ENCODE data around the gene CTBP2.

CTBP2 gene

GRCh38 chr10:124942317-124943169, 217.8 kb downstream of the CTBP2 start:
- H3K4me3 ChIP-seq (ENCODE audit: low read depth, low read length) = no peak overlapping the region

DNA sequence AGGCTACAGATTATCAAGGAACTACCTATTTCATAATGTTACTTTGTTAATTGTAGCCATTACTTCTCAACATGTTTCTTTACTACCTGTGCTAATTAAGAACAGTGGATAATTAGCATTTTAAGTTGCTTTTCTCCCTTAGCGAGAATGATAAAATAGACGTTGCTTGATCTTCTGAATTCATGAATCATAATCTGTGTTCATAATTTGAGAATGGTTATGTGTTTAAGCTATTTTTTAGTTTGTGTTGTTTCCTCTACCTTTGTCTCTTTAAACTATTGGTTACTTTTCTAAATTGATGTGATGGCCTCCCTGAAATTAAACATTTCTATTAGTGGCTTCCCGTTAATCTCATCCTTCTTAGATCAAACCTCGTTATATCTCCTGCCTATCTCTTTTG, 218.5 kb downstream of the CTBP2 start, which contains the start of gene ZRANB1:
Gene ZRANB1 (plus strand): TSS at position 301 of the 400 bp plus-strand sequence. CDS start 371 bp downstream, outside the sequence.
- no peak within 1 kb of the TSS for H3K4me3 ChIP-seq (ENCODE audit: low read depth, low read length)
- TF ChIP-seq, protein P1, sequence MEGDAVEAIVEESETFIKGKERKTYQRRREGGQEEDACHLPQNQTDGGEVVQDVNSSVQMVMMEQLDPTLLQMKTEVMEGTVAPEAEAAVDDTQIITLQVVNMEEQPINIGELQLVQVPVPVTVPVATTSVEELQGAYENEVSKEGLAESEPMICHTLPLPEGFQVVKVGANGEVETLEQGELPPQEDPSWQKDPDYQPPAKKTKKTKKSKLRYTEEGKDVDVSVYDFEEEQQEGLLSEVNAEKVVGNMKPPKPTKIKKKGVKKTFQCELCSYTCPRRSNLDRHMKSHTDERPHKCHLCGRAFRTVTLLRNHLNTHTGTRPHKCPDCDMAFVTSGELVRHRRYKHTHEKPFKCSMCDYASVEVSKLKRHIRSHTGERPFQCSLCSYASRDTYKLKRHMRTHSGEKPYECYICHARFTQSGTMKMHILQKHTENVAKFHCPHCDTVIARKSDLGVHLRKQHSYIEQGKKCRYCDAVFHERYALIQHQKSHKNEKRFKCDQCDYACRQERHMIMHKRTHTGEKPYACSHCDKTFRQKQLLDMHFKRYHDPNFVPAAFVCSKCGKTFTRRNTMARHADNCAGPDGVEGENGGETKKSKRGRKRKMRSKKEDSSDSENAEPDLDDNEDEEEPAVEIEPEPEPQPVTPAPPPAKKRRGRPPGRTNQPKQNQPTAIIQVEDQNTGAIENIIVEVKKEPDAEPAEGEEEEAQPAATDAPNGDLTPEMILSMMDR (IDR thresholded peaks at IDR 0.05; ENCODE audit: borderline replicate concordance, insufficient read depth, low read depth, low read length) = no peak

More at GRCh38 chr10:124942317-124943169, 217.8 kb downstream of the CTBP2 start:
- TF ChIP-seq, protein P1 (IDR thresholded peaks at IDR 0.05; ENCODE audit: borderline replicate concordance, insufficient read depth, low read depth, low read length) = no peak

- TF ChIP-seq, protein P1 (IDR thresholded peaks at IDR 0.05; ENCODE audit: borderline replicate concordance, insufficient read depth, low read depth, low read length) = no peak
Observed at GRCh38 chr10:124939290-124939689, 221.1 kb downstream of the CTBP2 start.

GRCh38 chr10:124936813-124937212, 223.6 kb downstream of the CTBP2 start:
- TF ChIP-seq, protein P1 (IDR thresholded peaks at IDR 0.05; ENCODE audit: borderline replicate concordance, insufficient read depth, low read depth, low read length) = no peak
- no peak overlapping the region for H3K4me3 ChIP-seq (ENCODE audit: low read depth, low read length)

More at GRCh38 chr10:124939290-124939689, 221.1 kb downstream of the CTBP2 start:
- no peak overlapping the region for H3K4me3 ChIP-seq (ENCODE audit: low read depth, low read length)

DNA sequence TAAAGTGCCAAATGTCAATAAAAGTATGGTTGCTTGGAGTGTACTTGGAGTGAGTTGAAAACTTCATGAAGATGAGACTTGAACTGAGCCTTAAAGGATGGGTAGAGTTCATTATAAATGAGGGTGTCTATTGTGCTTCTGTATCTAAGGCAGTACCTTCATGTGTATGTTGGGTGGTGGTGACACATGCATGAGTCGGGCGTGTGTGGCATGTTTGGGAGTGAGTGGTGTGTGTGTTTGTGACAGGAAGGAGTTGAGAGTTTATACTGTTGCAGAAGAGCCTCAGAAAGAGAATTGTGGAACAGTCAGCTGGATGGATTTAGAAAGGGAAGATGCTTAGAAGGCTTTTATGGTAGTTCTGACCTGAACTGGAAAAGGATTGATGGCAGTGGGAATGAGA, 224.4 kb downstream of the CTBP2 start:
- TF ChIP-seq, protein P1 (IDR thresholded peaks at IDR 0.05; ENCODE audit: borderline replicate concordance, insufficient read depth, low read depth, low read length) = no peak
- H3K4me3 ChIP-seq (ENCODE audit: low read depth, low read length) = no peak overlapping the region

All from GM12875 (cell line).